GM23338 (cell line): ENCODE data around the gene CNTNAP1. TPM values are rescaled to one million over a fixed set of nuclear protein-coding genes. Genes with fewer than 3 reads are reported as not detected.

ENCODE experiments used
- ATAC-seq: fragments of 200-7000 bp; cut with Tn5 transposase; 3 replicates; pipeline ENCODE4 v1.9.1; 2020
- DNase-seq: peaks from one replicate; pipeline ENCODE4 v3.0.0-alpha.2; 2015; ENCODE audit warnings: low spot score
- H2AFZ ChIP-seq: fragments of 200-600 bp; sonication (generic); 2 replicates; pipeline ENCODE4 v1.8.0; 2016; ENCODE audit warnings: antibody characterized with exemption, mild to moderate bottlenecking, moderate library complexity
- H3F3A ChIP-seq: fragments of 200-600 bp; sonication (generic); replicated peaks from 2 replicates; pipeline ENCODE4 v1.8.0; 2017; ENCODE audit warnings: antibody characterized with exemption, mixed run types, low read depth
- H3K27ac ChIP-seq: fragments of 200-600 bp; sonication (generic); 2 replicates; pipeline ENCODE4 v1.6.1; 2016; ENCODE audit warnings: low read depth
- H3K27me3 ChIP-seq: fragments of 200-600 bp; sonication (generic); 2 replicates; pipeline ENCODE4 v1.8.0; 2016; ENCODE audit warnings: mild to moderate bottlenecking, mixed run types, moderate library complexity; ENCODE audit not compliant: insufficient read depth
- H3K36me3 ChIP-seq: fragments of 200-600 bp; sonication (generic); 2 replicates; pipeline ENCODE4 v1.8.0; 2016; ENCODE audit warnings: mild to moderate bottlenecking; ENCODE audit not compliant: insufficient read depth
- H3K4me1 ChIP-seq: fragments of 200-600 bp; sonication (generic); 2 replicates; pipeline ENCODE4 v1.8.0; 2016; ENCODE audit warnings: mild to moderate bottlenecking, moderate library complexity; ENCODE audit not compliant: insufficient read depth
- H3K4me2 ChIP-seq: fragments of 200-600 bp; sonication (generic); 2 replicates; pipeline ENCODE4 v1.7.1; 2017; ENCODE audit warnings: mixed run types
- H3K4me3 ChIP-seq: fragments of 200-600 bp; sonication (generic); 2 replicates; pipeline ENCODE4 v1.6.1; 2016; ENCODE audit warnings: mixed run types
- H3K79me2 ChIP-seq: fragments of 200-600 bp; sonication (generic); replicated peaks from 2 replicates; pipeline ENCODE4 v1.8.0; 2017; ENCODE audit warnings: mild to moderate bottlenecking; ENCODE audit not compliant: insufficient read depth
- H3K9me2 ChIP-seq: fragments of 200-600 bp; sonication (generic); 2 replicates; pipeline ENCODE4 v1.8.0; 2017; ENCODE audit not compliant: insufficient read depth
- H4K20me1 ChIP-seq: fragments of 200-600 bp; sonication (generic); replicated peaks from 2 replicates; pipeline ENCODE4 v1.8.0; 2017; ENCODE audit warnings: mild to moderate bottlenecking; ENCODE audit not compliant: insufficient read depth
- H3K27ac Mint-ChIP-seq: 2 replicates; pipeline ENCODE4 v1.8.0; 2020; ENCODE audit warnings: inconsistent platforms, mild to moderate bottlenecking, moderate library complexity, mixed read lengths
- H3K27me3 Mint-ChIP-seq: 3 replicates; pipeline ENCODE4 v1.8.0; 2022; ENCODE audit warnings: low read depth, mild to moderate bottlenecking, moderate library complexity, mixed read lengths, inconsistent platforms; ENCODE audit not compliant: insufficient read depth, poor library complexity
- H3K36me3 Mint-ChIP-seq: 3 replicates; pipeline ENCODE4 v1.8.0; 2021; ENCODE audit warnings: low read depth, mild to moderate bottlenecking, inconsistent platforms, moderate library complexity, mixed read lengths
- H3K4me1 Mint-ChIP-seq: 3 replicates; pipeline ENCODE4 v1.8.0; 2020; ENCODE audit warnings: mild to moderate bottlenecking, inconsistent platforms, mixed read lengths
- H3K4me3 Mint-ChIP-seq: 3 replicates; pipeline ENCODE4 v1.8.0; 2021; ENCODE audit warnings: moderate library complexity, mild to moderate bottlenecking, inconsistent platforms, mixed read lengths
- H3K9me3 Mint-ChIP-seq: 3 replicates; pipeline ENCODE4 v1.8.0; 2020; ENCODE audit warnings: moderate library complexity, mild to moderate bottlenecking, inconsistent platforms, mixed read lengths
- CREB1 ChIP-seq: fragments of 250-450 bp; sonication (Bioruptor Pico); IDR thresholded peaks from 2 replicates; pipeline ENCODE4 v1.5.0; 2020; ENCODE audit warnings: low read depth, mild to moderate bottlenecking, moderate library complexity
- CTCF ChIP-seq, 2 experiments: fragments of 200-600 bp in 1 of 2; sonication (generic) in 1 of 2; conservative IDR thresholded peaks; 2 replicates each; pipeline versions ENCODE4 v1.5.1 to v1.6.1; 2016 to 2017; ENCODE audit warnings: antibody characterized with exemption in 2 of 2, low read depth in 2 of 2, mild to moderate bottlenecking in 2 of 2, moderate library complexity in 1 of 2
- ETS1 ChIP-seq: IDR thresholded peaks from 2 replicates; pipeline ENCODE4 v1.6.1; 2016; ENCODE audit warnings: antibody characterized with exemption
- POLR2AphosphoS5 ChIP-seq: IDR thresholded peaks from 2 replicates; pipeline ENCODE4 v1.6.1; 2016; ENCODE audit warnings: antibody characterized with exemption, low read depth
- polyA plus RNA-seq: library from polyadenylated mRNA; unstranded; fragments of >200 nt; fragmentation: Nextera tagmentation; extraction: Ambion mirVana; gene quantifications from 2 replicates; pipeline ENCODE4 v1.2.1, GENCODE V29; 2016
- total RNA-seq: library from RNA; depleted of rRNA; stranded (reverse); fragments of >200 nt; shearing (Covaris generic); gene quantifications from 2 replicates; pipeline ENCODE4 v1.2.3, GENCODE V29; 2014

The CNTNAP1 gene
- total and polyA plus RNA-seq, 2 experiments from 2014 or later: 1.3 to 5.0 TPM

GRCh38 chr17:42677921-42678781 is 4.2 kb upstream of the CNTNAP1 start:
- peak; percentile 80 for TF ChIP-seq POLR2AphosphoS5
- TF ChIP-seq CREB1 (CRISPR knock-in tag): peak; percentile 45; the same call in 1 of the 2 replicates
- no peak for TF ChIP-seq CTCF (conservative IDR thresholded peaks at IDR 0.05; ENCODE audit: low read depth in 2 of 2)
- peak overlapping the region; percentile 86 for H3K4me2 ChIP-seq
- H4K20me1 ChIP-seq: no peaks in the 10 kb centered on the region
- no peaks in the 10 kb centered on the region for H3K36me3 ChIP-seq
- H3K79me2 ChIP-seq: peaks cover 7% of the 10 kb centered on the region; the same call in 1 of the 2 replicates
- peaks cover 41% of the 10 kb centered on the region for H3K4me1 ChIP-seq
- H3K36me3 Mint-ChIP-seq: peaks cover 2% of the 10 kb centered on the region; the same call in 1 of the 3 replicates
- H2AFZ ChIP-seq: no peak overlapping the region
- ATAC-seq (peak; percentile 10), DNase-seq (peak; percentile 96)
- H3K4me3 ChIP-seq: peak overlapping the region; percentile 65
- H3K27me3 Mint-ChIP-seq: peaks cover 60% of the 10 kb centered on the region
- peaks cover 34% of the 10 kb centered on the region for H3F3A ChIP-seq
- H3K4me1 Mint-ChIP-seq: peaks cover 41% of the 10 kb centered on the region
- H3K27ac Mint-ChIP-seq: peak overlapping the region; percentile 99
- no peaks in the 10 kb centered on the region for H3K9me2 ChIP-seq
- H3K27me3 ChIP-seq: peaks cover 65% of the 10 kb centered on the region
- H3K9me3 Mint-ChIP-seq: peaks cover 3% of the 10 kb centered on the region; the same call in 1 of the 3 replicates
- peak overlapping the region; percentile 86 for H3K4me3 Mint-ChIP-seq
- H3K27ac ChIP-seq: peak overlapping the region; percentile 90

GRCh38 chr17:42678951-42679491 is 3.3 kb upstream of the CNTNAP1 start:
- Mint-ChIP-seq H3K4me1 (peaks cover 49% of the 10 kb centered on the region), H3K27ac (peak overlapping the region; percentile 99; the same call in 1 of the 2 replicates)
- peaks cover 44% of the 10 kb centered on the region for H3K4me1 ChIP-seq

More at GRCh38 chr17:42678951-42679491, 3.3 kb upstream of the CNTNAP1 start:
- H3K79me2 ChIP-seq: peaks cover 7% of the 10 kb centered on the region; the same call in 1 of the 2 replicates
- peak; percentile 67 for DNase-seq
- peak overlapping the region; percentile 86 for H3K4me3 Mint-ChIP-seq
- H3F3A ChIP-seq: peaks cover 35% of the 10 kb centered on the region
- H3K9me3 Mint-ChIP-seq: peaks cover 3% of the 10 kb centered on the region; the same call in 1 of the 3 replicates
- no peaks in the 10 kb centered on the region for H3K9me2 ChIP-seq
- no peaks in the 10 kb centered on the region for H3K36me3 ChIP-seq
- H3K4me2 ChIP-seq: peak overlapping the region; percentile 86
- peaks cover 65% of the 10 kb centered on the region for H3K27me3 ChIP-seq
- peak overlapping the region; percentile 86 for H3K27ac ChIP-seq
- 0 out of 4 replicates have a peak, but pooled peaks of 1 of the 2 experiments have one; percentile 20 for TF ChIP-seq CTCF (conservative IDR thresholded peaks at IDR 0.05; ENCODE audit: low read depth in 2 of 2)
- TF ChIP-seq ETS1: no peak
- peak overlapping the region; percentile 94 for H2AFZ ChIP-seq
- peaks cover 61% of the 10 kb centered on the region for H3K27me3 Mint-ChIP-seq
- no peaks in the 10 kb centered on the region for H4K20me1 ChIP-seq
- H3K36me3 Mint-ChIP-seq: peaks cover 3% of the 10 kb centered on the region; the same call in 1 of the 3 replicates
- H3K4me3 ChIP-seq: peak overlapping the region; percentile 65
- peak; percentile 0; the same call in 2 of the 3 replicates for ATAC-seq
